Measurements from ENCODE around the gene PNPLA6.
A peak's percentile ranks its signal among the peaks of the same experiment; 100 is the strongest.
"Not testable (repeated sequence)": the region's sequence is repeated elsewhere in the genome, so short reads cannot be mapped to it uniquely, and the experiment has no call there.

The PNPLA6 gene

GRCh38 chr19:7533281-7533885 is 2.1 kb upstream of the PNPLA6 start:
- no peak for TF ChIP-seq CTCF (IDR thresholded peaks at IDR 0.05; ENCODE audit: extremely low read depth, insufficient read depth, missing control alignments)
- DNase-seq (ENCODE audit: low spot score) = no peak
- in situ Hi-C loops (cut with MboI; ENCODE audit: low pct_unique_long_range_greater_than_20kb, low sequenced_read_pairs, unreplicated experiment) = no loop called here

DNA sequence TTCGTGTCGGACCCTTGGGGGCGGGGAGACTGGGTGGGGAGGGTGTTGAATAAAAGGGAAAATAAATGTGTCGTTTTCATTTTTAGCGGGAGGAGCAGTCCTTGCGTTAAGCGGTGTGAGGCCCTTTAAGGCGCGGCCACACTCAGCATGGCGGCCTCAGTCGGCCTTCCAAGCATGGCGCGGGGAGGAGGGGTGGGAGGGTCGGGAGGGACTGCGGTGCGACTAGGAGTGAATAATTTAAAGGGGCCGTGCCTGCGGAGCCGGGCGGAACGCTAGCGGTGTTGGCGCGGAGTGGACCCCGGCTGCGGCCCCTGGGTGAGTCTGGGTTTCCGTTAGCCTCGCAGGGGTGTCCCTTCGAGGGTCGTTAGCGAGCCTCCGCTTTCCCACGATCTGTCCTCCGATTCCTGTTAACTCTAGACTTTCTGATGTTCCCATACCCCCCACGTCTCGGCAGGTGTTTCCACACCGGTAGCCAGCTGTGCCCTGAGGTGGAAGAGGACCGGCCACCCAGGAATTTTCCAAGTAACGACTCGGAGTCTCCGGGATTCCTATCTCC is 1.5 kb upstream of the PNPLA6 start:
- peak; percentile 96 for DNase-seq (ENCODE audit: low spot score)
- no peak for TF ChIP-seq CTCF (IDR thresholded peaks at IDR 0.05; ENCODE audit: extremely low read depth, insufficient read depth, missing control alignments)
- in situ Hi-C loops (cut with MboI; ENCODE audit: low pct_unique_long_range_greater_than_20kb, low sequenced_read_pairs, unreplicated experiment) = no loop called here

DNA sequence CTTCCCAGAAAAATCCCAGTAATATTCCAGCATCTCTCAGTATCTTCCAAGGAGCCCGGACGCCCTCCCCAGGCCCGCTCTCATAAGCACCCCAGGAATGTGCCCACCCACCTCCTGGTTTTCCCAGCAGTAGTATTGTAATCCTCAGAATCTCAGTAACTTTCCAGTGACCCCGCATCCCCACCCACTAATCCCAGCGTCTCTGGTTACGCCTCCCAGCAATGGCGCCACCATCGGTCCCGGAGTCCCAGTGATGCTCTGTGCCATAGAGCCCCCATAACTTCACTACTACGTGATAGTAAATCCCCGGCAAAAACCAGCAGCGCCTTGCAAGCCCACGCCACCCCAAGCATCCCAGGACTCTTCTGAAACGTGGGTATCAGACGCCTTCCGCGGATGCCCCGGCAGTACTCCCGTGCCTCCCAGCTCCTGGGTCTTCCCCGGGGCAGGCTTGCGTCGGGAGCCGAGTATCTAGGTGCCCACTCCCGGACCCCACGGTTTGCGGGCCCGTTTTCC is 928 bp upstream of the PNPLA6 start:
- DNase-seq (ENCODE audit: low spot score) = peak; percentile 79
- TF ChIP-seq CTCF (IDR thresholded peaks at IDR 0.05; ENCODE audit: extremely low read depth, insufficient read depth, missing control alignments) = no peak

GRCh38 chr19:7535998-7536695 is 630 bp downstream of the PNPLA6 start:
- TF ChIP-seq CTCF (IDR thresholded peaks at IDR 0.05; ENCODE audit: extremely low read depth, insufficient read depth, missing control alignments) = no peak
- no peak for DNase-seq (ENCODE audit: low spot score)
- in situ Hi-C loops (cut with MboI; ENCODE audit: low pct_unique_long_range_greater_than_20kb, low sequenced_read_pairs, unreplicated experiment) = no loop called here

More for the DNA sequence above, 928 bp upstream of the PNPLA6 start:
- in situ Hi-C loops (cut with MboI; ENCODE audit: low pct_unique_long_range_greater_than_20kb, low sequenced_read_pairs, unreplicated experiment) = no loop called here

DNA sequence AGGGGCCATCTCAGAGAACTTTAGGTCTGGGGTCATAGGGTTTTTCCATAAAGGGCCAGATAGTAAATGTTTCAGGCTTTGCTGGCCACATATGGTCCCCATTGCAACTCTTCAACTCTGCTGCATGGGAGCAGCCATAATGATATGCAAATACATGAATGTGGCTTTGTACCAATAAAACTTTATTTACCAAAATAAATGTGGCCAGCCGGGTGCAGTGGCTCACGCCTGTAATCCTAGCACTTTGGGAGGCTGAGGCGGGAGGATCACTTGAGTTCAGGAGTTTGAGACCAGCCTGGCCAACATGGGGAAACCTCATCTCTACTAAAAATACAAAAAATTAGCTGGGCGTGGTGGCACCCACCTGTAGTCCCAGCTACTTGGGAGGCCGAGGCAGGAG is 3.5 kb downstream of the PNPLA6 start:
- DNase-seq (ENCODE audit: low spot score); in situ Hi-C loops (cut with MboI; ENCODE audit: low pct_unique_long_range_greater_than_20kb, low sequenced_read_pairs, unreplicated experiment): not testable (repeated sequence)

GRCh38 chr19:7539827-7540425 is 4.4 kb downstream of the PNPLA6 start:
- TF ChIP-seq CTCF (IDR thresholded peaks at IDR 0.05; ENCODE audit: extremely low read depth, insufficient read depth, missing control alignments) = no peak
- DNase-seq (ENCODE audit: low spot score) = no peak
- in situ Hi-C loops (cut with MboI; ENCODE audit: low pct_unique_long_range_greater_than_20kb, low sequenced_read_pairs, unreplicated experiment) = no loop called here

Data from GM13977 (cell line).